Measurements from ENCODE around the gene FSTL3.
"Not testable (repeated sequence)": the region's sequence is repeated elsewhere in the genome, so short reads cannot be mapped to it uniquely, and the experiment has no call there.

GRCh38 chr19:666985-667573, 9.1 kb upstream of the FSTL3 start:
- not testable (repeated sequence) for TF ChIP-seq CTCF, POLR2A, POLR2AphosphoS5 (IDR thresholded peaks at IDR 0.05)
